Retinal pigment epithelial cell (primary cell): ENCODE results near the gene R3HDML.
"Not testable (repeated sequence)": the region's sequence is repeated elsewhere in the genome, so short reads cannot be mapped to it uniquely, and the experiment has no call there.

Source experiments
- DNase-seq: peaks from one replicate; pipeline ENCODE4 v3.0.0-alpha.2; 2010; ENCODE audit warnings: low read depth
- H3K4me3 ChIP-seq: 2 replicates; pipeline ENCODE4 v1.5.1; 2011; ENCODE audit warnings: mild to moderate bottlenecking, low read length, control low read depth, moderate library complexity
- CTCF ChIP-seq: conservative IDR thresholded peaks from 2 replicates; pipeline ENCODE4 v1.5.1; 2011; ENCODE audit warnings: low read depth, low read length, control low read depth, inconsistent platforms

The R3HDML gene

GRCh38 chr20:44336725-44337380 is at the start of gene R3HDML:
R3HDML (plus strand) TSS chr20:44337043; CDS start chr20:44337158, 115 bp downstream.
- no peak for DNase-seq
- H3K4me3 ChIP-seq: no peak within 1 kb of the TSS
- no peak for TF ChIP-seq CTCF

GRCh38 chr20:44287272-44288097 is 49.4 kb upstream of the R3HDML start:
- DNase-seq: no peak
- TF ChIP-seq CTCF: no peak
- H3K4me3 ChIP-seq: no peak overlapping the region

GRCh38 chr20:44288252-44288651 is 48.6 kb upstream of the R3HDML start:
- no peak overlapping the region for H3K4me3 ChIP-seq
- no peak for DNase-seq
- TF ChIP-seq CTCF: no peak

- no peak for TF ChIP-seq CTCF
- no peak for DNase-seq
- no peak overlapping the region for H3K4me3 ChIP-seq
Measured at GRCh38 chr20:44291754-44292153, 45.1 kb upstream of the R3HDML start.

GRCh38 chr20:44296011-44296410 is 40.8 kb upstream of the R3HDML start:
- no peak overlapping the region for H3K4me3 ChIP-seq
- no peak for DNase-seq
- no peak for TF ChIP-seq CTCF

GRCh38 chr20:44297721-44298120 is 39.1 kb upstream of the R3HDML start:
- no peak for DNase-seq
- TF ChIP-seq CTCF: no peak

GRCh38 chr20:44299011-44299535 is 37.8 kb upstream of the R3HDML start:
- H3K4me3 ChIP-seq, DNase-seq: not testable (repeated sequence)

More at GRCh38 chr20:44297721-44298120, 39.1 kb upstream of the R3HDML start:
- no peak overlapping the region for H3K4me3 ChIP-seq
